ENCODE measurements around the gene AKR1C4.

The AKR1C4 gene

GRCh38 chr10:5266804-5267203 is 70.2 kb downstream of the AKR1C4 start:
- no peak for DNase-seq (ENCODE audit: low spot score)

- no peak for DNase-seq (ENCODE audit: low spot score)
Measured at GRCh38 chr10:5268234-5268633, 71.6 kb downstream of the AKR1C4 start.

Measured in hematopoietic multipotent progenitor cell treated with erythropoietin and hydrocortisone succinate and interleukin-3 and kit ligand, for 17 days (in vitro differentiated cells).